GM12875 (cell line): ENCODE results near the gene DYNC1H1.

ENCODE experiments used
- H3K4me3 ChIP-seq: one replicate; pipeline ENCODE4 v1.5.1; 2011; ENCODE audit warnings: low read depth, low read length, control low read depth
- CTCF ChIP-seq: IDR thresholded peaks from 2 replicates; pipeline ENCODE4 v1.5.1; 2011; ENCODE audit warnings: low read depth, mild to moderate bottlenecking, control low read depth, inconsistent platforms, low read length, moderate library complexity, borderline replicate concordance; ENCODE audit not compliant: insufficient read depth

Gene DYNC1H1

GRCh38 chr14:101964297-101965180, at the start of gene DYNC1H1:
DYNC1H1 (plus strand) TSS chr14:101964573; CDS start chr14:101964692, 119 bp downstream.
- TF ChIP-seq CTCF, result no peak
- peak within 1 kb of the TSS; percentile 99 for H3K4me3 ChIP-seq

DNA sequence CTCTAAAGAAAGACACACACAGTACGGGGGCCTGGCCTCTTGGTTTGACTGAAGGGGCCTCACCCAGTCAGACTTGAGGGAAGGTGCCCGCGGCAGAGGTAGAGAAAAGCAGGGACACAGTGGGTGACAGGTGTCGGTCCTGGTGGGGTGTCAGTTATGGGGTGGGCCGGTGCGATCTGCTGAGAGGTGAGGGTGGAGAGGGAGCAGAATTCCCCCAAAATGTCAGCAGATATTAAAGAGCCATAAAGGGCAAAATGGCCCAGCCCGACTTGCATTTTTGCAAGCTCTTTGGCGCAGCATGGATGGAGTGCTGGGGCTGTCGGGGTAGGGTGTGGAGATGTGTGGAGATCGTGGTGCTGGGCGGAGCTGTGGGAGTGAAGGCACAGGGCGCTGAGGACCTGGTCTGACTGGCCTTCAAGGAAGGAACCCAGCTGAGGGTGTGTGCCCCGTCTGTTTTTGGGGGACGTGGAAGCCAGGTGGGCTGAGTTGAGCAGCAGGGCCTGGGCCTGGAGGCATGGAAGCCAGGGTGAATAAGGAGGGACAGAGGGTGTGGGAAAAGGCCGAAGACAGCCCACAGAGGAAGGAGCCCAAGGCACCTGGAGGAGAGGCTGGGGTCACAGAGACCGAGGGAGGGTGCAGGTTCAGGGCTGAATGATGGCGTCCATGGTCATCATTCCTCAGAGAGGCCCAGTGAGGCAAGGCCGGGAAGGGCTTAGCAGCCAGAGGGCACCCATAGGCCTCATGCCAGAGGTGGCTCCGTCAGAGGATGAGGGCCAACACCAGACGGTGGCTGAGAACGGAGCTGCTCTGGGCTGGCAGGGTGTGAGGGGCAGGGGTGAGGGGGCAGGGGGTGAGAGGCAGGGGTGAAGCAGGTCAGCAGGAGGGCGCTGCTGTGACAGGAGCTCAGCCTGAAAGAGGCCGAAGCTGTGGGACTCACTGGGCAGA, 48.2 kb upstream of the DYNC1H1 start:
- H3K4me3 ChIP-seq, result no peak overlapping the region
- TF ChIP-seq CTCF, result no peak

DNA sequence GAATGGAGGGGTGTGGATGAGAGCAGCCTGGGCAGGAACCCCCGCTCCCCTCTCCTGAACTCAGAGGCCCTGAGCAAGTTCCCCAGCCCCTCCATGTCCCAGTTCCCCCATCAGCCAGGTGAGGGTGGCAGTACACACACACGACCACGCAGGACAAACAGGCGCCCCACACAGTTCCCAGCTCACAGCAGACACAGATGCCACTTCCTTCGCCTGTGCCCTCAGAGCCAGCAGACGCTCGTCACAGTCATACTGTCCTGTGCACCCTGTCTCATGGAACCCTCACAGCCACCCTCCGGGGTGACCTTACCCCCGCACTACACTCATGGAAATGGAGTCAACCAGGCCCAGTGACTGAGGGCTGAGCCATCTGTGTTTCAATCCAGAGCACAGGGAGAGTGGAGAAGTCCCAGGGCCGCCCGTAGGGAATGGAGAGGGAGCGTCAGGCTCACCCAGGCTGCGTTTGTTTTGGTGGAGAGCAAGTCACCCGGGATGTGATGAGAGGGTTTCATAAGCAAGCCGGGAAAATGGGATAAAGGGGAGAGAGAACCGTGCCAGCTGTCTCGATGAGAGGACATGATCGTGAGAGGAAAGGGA, 47.5 kb upstream of the DYNC1H1 start:
- no peak for TF ChIP-seq CTCF
- H3K4me3 ChIP-seq, result no peak overlapping the region

- no peak for TF ChIP-seq CTCF
- H3K4me3 ChIP-seq, result no peak overlapping the region
These were observed 46.9 kb upstream of the DYNC1H1 start for GRCh38 chr14:101917413-101918017.

- no peak for TF ChIP-seq CTCF
- H3K4me3 ChIP-seq, result no peak overlapping the region
These were observed 46.0 kb upstream of the DYNC1H1 start for GRCh38 chr14:101918065-101918989.

DNA sequence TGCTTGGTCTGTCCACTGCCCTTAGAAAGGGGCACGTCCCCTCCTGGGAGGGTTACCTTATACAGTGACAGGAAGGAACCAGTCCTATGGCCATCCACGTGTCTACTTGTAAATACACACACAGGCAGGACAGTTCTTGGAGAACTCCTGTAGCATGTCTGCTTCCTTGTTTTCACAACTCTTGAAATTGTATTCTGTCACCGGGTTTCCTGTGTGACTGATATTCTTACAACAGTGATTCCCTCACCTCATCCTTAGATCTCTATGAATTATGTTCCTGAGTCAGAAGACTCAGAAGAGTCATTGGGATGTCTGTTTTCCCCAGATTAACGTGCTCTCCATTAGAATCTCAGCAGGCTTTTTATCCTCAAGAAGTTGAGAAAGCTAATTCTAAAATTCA, 44.1 kb upstream of the DYNC1H1 start:
- H3K4me3 ChIP-seq, result no peak overlapping the region
- no peak for TF ChIP-seq CTCF
